ENCODE results near the gene SLC4A4.

- no peak for TF ChIP-seq CTCF (IDR thresholded peaks at IDR 0.05; ENCODE audit: poor library complexity)
- TF ChIP-seq EZH2 (IDR thresholded peaks at IDR 0.05; ENCODE audit: borderline replicate concordance), result no peak
- TF ChIP-seq EZH2phosphoT487 (IDR thresholded peaks at IDR 0.05; ENCODE audit: low read depth, severe bottlenecking, unreplicated experiment), result no peak
These were observed 103.5 kb downstream of the SLC4A4 start for GRCh38 chr4:71442336-71442735.
